Stromal cell of bone marrow (primary cell): ENCODE data around the gene SLC16A10.
"Not testable (repeated sequence)": the region's sequence is repeated elsewhere in the genome, so short reads cannot be mapped to it uniquely, and the experiment has no call there.

Experiments
- DNase-seq: peaks from one replicate; pipeline ENCODE4 v3.0.0-alpha.2; 2012; ENCODE audit warnings: low read depth

The SLC16A10 gene, protein sequence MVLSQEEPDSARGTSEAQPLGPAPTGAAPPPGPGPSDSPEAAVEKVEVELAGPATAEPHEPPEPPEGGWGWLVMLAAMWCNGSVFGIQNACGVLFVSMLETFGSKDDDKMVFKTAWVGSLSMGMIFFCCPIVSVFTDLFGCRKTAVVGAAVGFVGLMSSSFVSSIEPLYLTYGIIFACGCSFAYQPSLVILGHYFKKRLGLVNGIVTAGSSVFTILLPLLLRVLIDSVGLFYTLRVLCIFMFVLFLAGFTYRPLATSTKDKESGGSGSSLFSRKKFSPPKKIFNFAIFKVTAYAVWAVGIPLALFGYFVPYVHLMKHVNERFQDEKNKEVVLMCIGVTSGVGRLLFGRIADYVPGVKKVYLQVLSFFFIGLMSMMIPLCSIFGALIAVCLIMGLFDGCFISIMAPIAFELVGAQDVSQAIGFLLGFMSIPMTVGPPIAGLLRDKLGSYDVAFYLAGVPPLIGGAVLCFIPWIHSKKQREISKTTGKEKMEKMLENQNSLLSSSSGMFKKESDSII

DNA sequence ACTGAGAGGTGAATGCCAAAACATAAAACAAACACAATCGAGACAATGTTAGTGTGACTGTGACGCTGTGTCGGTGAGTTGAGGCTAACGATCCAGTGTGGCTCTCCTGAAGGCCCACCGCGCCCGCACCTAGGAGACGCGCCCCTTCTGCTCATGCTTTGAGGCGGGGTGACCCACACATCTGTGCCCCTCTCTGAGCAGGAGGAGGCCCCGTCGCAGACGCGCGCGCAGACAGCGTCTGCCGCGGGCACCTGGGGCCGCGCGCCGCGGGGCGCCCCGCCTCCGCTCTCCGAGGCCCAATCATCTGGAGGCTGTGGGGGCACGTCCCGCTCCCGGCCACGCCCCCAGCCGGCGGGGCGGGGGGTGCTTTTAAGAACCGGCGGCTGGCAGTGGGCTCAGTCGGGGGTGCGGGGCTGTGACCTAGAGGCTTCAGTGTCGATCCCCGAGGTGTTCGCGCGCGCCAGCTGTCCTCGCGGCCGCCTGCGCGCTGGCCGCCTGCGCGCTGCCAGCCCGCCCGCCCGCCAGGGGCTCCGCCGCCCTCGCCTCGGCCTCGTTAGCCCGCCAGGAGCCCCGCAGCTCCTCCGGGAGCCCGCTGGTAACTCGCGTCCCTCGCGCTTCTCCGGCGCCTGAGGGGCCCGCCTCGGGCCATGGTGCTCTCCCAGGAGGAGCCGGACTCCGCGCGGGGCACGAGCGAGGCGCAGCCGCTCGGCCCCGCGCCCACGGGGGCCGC is at the start of gene SLC16A10:
Gene SLC16A10, plus strand, starts transcription at position 398 of the 730 bp plus-strand sequence. Its CDS starts 250 bp downstream, at position 648.
- no peak for DNase-seq

DNA sequence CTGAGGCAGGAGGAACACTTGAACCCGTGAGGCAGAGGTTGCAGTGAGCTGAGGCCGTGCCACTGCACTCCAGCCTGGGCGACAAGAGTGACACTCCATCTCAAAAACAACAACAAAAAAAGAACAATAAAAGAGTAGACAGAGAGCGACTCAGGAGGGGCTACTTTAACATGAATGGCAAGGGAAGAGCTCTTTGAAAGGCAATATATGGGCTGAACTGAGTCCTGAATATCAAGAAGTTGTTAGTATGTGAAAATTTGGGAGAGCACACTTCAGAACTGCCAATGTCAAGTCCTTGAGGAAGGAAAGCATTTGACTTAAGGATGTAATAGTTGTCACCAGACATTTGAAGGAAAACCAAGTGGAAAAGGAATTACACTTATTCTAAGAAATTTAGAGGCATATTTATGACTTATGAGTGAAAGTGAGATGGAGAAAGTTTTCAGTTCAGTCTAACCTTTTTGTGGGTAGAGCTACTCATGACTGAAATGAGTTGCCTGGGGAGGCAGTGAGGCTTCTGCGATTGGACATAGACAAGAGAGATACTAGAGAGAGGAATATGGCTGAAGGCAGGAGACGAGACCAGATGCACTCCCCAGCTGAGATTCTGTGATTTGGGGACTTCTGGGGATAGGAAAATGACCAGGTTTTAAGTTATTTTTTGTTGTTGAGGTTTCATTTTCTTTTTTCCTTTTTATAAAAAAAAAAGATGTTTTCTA is 48.6 kb upstream of the SLC16A10 start:
- no peak for DNase-seq

DNA sequence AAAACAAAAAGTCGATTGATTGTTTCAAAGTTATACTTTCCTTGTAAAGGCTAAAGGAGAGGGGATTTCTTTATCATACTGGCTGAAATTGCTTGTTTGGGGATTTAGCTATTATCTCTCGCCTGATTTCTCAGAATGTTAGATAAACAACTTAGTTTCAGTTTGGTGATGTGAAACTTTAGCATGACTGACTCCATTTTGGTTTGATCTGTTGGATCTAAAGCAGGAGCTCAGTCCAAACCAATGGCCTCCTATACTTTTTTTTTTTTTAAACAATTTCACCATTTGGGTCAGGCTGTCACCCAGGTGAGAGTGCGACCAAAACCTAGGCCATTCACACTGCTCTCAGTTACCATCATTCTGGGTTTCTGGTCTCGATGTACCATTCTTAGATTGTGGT is 45.4 kb upstream of the SLC16A10 start:
- no peak for DNase-seq

DNA sequence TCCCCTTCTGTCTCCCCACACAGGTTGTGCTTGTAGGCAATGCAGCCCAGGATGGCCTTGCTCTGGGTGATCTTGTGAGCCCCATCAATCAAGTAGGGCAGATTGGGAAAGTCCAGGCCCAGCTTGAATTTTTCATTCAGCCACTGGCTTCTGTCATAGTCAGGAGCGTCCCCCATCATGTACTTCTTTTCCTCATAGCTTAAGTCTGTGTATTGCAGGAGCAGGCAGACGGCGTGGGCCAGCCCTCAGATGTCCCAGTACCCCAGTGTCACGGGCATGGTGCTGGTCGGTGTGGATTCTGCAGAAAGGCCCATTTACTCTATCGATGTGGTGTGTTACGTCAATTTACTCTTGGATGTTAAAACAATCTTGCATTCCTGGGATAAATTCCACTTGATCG is 40.1 kb upstream of the SLC16A10 start:
- no peak for DNase-seq

DNA sequence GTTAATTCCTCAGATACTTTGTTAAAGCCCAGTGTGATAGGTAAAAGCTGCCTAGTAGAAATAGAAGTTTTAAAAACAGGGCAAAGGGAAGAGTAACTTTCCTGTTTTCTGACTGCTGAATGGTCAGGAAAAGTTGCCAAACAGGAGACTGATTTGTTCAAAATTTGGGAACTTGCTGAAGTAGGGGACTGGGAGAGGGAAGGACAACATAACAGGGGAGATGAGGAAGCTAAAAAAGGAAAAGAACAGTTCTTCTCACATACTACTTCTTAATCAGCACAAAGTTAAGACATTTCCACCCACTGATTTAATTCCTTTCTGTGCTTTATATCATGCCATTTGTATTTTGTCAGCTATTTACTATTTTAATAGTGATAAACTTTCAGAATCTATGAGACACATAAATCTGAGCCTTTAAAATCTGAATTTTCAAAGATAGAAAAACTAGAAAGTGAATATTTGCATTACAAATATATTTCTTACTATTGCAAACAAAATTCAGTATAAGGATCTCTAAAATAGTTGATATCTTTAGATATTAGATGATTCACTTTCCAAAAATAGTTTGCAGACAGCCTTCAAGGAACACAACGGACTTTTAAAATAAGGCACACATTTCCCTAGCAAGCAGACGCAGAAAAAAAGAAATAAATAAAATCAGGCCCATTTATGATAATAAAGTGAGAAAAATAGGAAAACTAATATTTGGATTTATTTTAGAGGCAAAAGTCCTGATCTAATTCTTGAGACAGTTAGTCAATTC is 36.9 kb upstream of the SLC16A10 start:
- no peak for DNase-seq

DNA sequence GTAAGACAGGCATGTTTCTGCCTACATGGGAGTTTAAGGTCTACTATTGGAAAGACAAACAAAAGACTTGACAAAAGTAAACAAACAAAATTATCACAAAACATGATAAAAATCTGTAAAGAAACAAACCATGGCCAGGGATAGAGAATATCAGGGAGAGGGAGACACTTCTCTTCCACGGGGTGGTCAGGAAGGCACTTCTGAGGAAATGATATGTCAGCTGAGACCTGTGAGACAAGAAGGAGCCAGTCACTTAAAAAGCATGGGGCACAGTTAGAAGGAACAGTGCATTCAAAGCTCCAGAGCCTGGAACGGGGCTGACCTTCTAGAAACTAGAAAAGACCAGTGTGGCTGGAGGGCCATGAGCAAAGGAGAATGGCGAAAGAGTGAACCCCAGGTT is 35.1 kb upstream of the SLC16A10 start:
- DNase-seq: no peak

DNA sequence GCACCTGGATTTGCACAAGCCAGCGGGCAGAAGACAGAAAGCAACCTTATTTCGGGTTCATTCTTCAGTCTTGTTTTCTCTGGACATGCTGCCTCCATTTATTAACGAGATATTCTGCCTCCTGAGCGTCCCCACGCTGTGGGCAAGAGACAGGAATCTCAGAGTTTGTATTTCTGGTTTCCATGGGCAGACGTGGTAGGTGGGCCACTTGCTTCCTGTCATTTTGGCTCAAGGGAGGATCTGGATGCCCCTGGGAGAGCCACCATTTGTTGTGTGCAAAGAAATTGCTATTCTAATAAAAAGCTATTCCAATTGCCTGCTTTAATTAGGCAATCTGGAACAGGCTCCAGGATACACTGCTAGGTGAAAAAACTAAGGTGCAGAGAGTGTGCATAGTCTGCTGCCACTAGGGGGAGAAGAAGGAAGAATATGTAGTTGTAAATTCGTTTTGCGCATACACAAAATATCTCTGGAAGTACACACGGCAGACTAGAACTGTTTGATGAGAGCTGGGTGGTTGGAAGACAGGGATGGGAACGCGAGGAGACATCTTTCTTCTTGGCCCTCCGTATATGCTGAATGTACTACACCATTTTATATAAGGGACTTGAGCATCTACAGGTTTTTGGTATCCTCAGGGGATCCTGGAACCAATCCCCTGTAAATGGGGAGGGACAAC is 30.1 kb upstream of the SLC16A10 start:
- DNase-seq: peak; percentile 14

DNA sequence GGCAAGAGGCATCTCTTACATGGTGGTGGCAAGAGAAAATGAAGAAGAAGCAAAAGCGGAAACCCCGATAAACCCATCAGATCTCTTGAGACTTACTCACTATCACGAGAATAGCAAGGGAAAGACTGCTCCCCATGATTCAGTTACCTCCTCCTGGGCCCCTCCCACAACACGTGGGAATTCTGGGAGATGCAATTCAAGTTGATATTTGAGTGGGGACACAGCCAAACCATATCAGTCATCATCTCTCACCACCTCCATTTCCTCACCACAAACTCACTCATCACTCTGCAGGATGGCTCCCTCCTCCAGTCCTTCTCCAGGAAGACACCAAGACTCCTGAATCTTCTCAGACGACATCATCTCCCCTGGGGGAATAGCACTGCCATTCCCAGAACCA is 25.8 kb upstream of the SLC16A10 start:
- peak; percentile 5 for DNase-seq

DNA sequence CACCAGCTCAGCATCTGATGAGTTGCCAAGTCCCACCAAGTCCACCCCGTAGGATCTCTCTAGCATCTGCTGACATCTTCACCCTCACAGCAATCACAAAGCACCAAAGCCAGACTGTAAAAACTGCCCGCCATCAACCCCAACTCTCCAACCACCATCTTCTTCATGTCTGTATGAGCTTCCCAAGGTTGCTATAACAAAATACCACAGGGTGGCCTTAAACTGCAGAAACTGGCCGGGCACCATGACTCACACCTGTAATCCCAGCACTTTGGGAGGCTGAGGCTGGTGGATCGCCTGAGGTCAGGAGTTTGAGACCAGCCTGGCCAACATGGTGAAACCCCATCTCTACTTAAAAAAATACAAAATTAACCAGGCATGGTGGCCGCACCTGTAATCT is 25.3 kb upstream of the SLC16A10 start:
- DNase-seq: not testable (repeated sequence)

DNA sequence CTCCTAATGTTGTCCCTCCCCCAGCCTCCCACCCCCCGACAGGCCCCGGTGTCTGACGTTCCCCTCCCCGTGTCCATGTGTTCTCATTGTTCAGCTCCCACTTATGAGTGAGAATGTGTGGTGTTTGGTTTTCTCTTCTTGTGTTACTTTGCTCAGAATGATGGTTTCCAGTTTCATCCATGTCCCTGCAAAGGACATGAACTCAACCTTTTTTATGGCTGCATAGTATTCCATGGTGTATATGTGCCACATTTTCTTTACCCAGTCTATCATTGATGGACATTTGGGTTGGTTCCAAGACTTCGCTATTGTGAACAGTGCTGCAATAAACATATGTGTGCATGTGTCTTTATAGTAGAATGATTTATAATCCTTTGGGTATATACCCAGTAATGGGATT is 24.4 kb upstream of the SLC16A10 start:
- not testable (repeated sequence) for DNase-seq

DNA sequence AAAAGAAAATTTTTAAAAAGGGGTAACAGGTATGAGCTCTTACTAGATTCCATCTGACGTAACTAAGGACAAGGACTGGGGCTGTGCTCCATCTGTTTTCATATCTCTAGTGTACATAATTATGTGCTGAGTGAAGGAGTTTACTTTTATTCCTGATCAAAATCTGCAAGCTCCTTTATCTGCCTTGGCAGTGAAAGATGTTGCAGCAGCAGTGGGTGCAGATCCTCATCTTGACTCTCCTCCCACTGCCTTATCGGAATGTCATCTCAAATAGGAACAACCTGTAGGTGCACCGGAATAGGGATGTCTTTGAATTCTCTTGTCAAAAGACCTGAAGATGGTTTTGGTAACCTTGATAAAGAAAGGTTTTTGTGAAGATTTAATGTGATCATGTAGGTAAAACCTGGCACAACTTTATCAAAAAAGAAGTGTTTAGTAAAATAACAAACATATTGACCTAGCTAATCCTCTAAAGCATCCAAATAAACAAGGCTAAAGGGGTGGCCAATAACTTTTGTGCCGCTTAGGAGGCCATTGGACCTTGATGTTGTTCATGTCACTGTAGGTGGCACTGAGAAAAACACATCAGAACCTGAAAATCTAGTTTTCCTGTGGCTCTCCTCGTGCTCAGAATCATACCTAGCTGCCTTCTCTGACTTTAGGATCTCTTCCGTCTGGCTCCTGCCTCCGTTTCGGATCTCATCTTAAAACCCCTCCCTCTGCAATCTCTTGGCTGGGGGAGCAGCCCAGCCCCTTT is 19.0 kb upstream of the SLC16A10 start:
- DNase-seq: no peak

DNA sequence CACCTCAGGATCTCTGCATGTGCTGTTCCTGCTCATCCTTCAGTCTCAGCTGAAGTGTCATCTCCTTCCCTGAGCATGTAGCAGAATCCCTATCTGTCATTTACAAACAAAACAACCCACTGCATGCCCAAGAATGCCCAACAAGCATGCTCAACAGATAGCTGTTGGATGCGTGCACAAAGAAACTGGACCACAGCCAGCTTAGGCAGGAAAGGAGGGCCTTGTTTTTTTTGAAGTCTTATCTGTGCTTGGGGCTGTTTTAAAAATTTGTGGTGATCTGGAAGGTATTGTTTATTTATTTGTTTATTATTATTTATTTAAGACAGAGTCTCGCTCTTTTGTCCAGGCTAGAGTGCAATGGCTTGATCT is 18.5 kb upstream of the SLC16A10 start:
- DNase-seq: no peak

DNA sequence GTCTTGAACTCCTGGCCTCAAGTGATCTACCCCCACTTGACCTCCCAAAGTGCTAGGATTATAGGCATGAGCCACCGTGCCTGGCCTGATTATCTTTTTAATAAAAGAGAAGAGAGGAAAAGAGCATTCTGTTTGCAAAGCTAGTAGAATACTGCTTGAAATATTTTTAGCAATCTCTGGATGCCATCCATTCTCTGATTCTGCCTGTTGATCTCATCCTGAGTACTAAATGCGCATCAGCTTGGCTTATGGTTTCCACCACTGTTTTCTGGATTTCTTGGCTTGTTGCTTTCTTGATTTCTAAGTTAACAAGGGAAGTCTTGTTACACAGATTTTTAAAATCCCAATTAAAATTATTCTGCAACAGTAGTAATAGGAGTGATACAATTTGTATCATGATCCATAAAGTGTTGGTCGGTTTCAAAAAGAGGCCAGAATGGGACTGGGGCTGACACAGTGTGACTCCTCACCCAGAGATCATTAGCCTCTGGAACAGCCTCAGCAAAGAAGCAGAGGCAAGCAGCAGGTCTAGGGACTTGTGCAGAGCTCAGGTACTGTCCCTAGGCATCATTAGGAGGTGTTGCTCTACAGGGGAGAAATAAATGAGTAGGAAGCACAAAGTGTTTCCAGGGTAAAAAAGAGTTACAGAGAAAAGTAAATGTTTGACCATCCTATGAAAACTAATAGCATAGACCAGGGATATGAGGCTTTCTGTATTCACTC is 17.8 kb upstream of the SLC16A10 start:
- DNase-seq: no peak

DNA sequence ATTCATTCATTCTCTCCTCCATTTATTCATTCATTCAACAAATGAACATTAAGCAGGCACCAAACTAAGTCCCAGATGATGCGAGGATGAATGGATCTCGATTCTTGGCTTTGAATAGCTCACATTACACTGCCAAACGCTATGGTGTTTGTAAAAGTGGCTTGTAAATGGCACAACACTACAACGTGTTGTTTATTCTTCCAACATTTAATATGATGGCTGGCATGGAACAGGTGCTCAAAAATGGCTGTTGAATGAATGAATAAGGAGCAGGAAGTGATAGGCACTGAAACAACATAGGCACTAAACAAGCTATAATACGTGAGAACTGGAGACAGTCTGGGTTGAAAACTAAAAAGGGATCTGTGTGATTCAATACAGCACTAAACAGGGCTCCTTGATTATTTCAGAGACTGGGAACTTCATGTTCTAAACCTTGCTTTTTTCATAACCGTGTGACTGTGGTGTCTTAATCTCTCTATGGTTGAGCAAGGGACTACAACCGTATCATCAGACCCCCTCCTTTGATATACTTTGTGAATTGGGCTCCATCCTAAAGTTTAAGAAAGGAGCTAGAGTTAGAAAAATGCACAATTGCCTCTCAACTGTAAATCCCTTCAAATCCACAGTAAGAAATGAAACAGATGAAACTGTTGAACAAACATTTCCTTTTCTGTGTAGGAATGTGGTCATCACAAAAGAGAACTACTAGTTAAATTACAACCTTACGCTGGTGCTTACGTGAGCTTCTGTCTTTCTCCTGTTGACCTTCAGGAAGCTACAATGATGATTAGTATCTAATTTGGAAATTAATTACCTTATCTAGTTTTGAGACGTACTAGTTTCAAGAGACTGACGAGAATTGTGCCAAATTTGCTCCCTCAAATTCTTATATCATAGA is 16.9 kb upstream of the SLC16A10 start:
- no peak for DNase-seq

DNA sequence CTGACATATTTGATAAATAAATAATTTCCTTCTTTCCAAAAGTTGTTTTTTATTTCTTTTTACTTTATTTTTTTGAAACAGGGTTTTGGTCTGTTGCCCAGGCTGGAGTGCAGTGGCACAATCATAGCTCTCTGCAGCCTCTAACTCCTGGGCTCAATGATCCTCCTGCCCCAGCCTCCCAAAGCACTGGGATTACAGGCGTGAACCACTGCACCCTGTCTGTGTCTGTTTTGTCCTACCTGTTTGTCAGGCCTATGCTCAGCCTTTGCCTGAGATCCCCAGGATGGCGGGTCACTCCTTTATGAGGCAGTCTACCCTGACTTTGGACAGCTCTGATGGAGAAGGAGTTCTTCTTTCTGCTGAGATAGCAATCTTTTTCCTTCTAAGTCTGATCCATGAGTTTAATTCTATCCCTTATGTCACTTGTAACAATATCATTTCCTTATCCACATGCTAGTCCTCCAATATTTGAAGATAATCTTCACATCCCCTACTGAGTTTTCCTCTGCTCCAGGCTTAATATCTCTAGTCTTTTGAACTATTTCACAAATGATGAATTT is 14.4 kb upstream of the SLC16A10 start:
- no peak for DNase-seq

DNA sequence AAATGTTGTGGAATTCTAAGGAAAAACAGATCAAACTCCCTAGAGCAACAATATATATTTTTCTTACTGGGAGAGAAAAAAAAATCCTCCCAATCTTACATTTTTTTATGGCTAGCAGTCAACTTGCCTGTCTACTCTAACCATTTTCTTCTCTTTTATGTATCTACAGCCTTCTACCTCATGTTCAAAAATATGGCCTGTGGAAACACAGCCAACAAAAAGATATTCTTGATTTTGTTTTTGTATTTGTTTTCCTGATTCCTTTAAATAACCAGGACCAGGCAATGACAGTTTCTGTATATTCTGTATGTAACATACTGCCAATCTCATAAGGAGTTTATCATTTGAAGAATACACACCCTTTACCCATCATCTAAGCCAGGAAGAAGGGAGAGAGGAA is 13.0 kb upstream of the SLC16A10 start:
- no peak for DNase-seq

DNA sequence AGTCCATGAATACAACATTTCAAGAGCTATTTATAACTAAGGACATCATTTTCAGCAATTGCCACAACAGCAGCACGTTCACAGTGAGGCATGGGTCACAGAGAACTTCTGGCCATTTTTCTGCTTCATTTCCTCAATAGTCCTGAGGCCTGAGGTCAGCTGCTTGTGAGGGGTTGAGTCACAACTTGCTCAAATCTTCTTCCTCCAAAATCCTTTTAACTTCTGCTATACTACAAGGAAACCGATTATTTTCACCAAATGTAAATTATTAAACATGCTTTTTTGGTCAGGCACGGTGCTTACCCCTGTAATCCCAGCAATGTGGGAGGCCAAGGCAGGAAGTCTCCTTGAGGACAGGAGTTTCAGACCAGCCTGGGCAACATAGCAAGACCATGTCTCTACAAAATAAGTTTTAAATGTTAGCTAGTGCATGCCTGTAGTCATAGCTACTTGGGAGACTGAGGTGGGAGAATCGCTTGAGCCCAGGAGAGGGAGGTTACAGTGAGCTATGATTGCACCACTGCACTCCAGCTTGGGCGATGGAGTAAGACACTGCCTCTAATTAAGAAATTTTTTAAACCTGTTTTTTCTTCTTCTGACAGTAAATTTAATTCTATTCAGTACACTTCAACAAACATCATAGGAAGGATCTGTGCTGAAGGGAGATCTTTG is 11.1 kb upstream of the SLC16A10 start:
- peak; percentile 8 for DNase-seq

DNA sequence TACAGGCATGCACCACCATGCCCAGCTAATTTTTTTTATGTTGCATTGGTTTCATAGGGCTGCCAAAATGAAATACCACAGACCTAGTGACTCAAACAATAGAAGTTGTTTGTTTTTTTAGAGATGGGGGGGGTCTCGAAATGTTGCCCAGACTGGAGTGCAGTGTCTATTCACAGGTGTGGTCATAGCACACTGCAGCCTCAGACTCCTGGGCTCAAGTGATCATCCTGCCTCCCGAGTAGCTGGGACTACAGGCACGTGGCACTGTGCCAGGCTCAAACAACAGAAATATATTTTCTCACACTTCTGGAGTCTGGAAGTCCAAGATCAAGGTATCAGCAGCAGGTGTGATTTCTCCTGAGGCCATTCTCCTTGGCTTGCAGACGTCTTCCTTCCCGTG is 6.6 kb upstream of the SLC16A10 start:
- DNase-seq: no peak
